PC-9 (cell line): ENCODE measurements around the gene ANO9.

ENCODE experiments used
- EZH2 ChIP-seq: fragments of 200-600 bp; sonication (generic); IDR thresholded peaks from 2 replicates; pipeline ENCODE4 v1.8.0; 2017; ENCODE audit warnings: antibody characterized with exemption, low read depth
- TF ChIP-seq, protein P1 (sequence below): fragments of 200-600 bp; sonication (generic); conservative IDR thresholded peaks from 2 replicates; pipeline ENCODE4 v1.6.1; 2017; ENCODE audit warnings: mixed run types, antibody characterized with exemption, mild to moderate bottlenecking, moderate library complexity

DNA sequence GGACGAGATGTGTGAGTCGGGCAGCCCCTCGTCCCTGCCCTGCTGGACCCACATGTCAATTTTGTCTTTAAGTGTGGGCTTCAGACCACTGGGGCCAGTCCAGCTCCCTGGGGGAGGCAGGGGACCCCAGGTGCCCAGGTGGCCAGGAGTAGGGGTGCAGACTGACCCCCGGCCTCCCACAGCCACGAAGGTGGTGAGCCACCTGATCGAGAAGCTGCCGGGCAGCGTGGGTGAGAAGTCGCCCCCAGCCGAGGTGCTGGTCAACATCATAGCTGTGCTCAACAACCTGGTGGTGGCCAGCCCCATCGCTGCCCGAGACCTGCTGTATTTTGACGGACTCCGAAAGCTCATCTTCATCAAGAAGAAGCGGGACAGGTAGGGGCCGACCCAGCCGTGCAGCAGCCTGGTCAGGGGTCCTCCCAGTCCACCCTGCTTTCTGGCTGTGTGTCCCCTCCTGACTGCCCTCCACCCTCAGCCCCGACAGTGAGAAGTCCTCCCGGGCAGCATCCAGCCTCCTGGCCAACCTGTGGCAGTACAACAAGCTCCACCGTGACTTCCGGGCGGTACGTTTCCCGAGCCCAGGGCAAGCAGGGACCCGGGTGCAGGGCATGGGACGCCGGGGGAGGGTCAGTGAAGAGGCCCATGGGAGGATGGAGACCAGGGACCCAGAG lies 37.9 kb downstream of the ANO9 start:
- TF ChIP-seq, protein P1, sequence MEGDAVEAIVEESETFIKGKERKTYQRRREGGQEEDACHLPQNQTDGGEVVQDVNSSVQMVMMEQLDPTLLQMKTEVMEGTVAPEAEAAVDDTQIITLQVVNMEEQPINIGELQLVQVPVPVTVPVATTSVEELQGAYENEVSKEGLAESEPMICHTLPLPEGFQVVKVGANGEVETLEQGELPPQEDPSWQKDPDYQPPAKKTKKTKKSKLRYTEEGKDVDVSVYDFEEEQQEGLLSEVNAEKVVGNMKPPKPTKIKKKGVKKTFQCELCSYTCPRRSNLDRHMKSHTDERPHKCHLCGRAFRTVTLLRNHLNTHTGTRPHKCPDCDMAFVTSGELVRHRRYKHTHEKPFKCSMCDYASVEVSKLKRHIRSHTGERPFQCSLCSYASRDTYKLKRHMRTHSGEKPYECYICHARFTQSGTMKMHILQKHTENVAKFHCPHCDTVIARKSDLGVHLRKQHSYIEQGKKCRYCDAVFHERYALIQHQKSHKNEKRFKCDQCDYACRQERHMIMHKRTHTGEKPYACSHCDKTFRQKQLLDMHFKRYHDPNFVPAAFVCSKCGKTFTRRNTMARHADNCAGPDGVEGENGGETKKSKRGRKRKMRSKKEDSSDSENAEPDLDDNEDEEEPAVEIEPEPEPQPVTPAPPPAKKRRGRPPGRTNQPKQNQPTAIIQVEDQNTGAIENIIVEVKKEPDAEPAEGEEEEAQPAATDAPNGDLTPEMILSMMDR: no peak
- TF ChIP-seq EZH2: no peak
